Fibroblast of skin of left quadriceps (primary cell): ENCODE data around the gene WDR47.
A peak's percentile ranks its signal among the peaks of the same experiment; 100 is the strongest.
"Not testable (repeated sequence)": the region's sequence is repeated elsewhere in the genome, so short reads cannot be mapped to it uniquely, and the experiment has no call there.

Source experiments
- DNase-seq, 2 experiments: peaks; one replicate each; pipeline ENCODE4 v3.0.0-alpha.2; 2013; ENCODE audit warnings: low read depth in 2 of 2

WDR47 gene

GRCh38 chr1:109052145-109052544 lies 10.2 kb upstream of the WDR47 start:
- DNase-seq, result not testable (repeated sequence)

GRCh38 chr1:109050228-109050995 lies 8.5 kb upstream of the WDR47 start:
- DNase-seq, result no peak

- no peak for DNase-seq
These were observed 6.4 kb upstream of the WDR47 start for GRCh38 chr1:109048335-109048734.

- no peak for DNase-seq
These were observed 5.4 kb upstream of the WDR47 start for GRCh38 chr1:109047339-109047738.

- no peak for DNase-seq
These were observed 4.8 kb upstream of the WDR47 start for GRCh38 chr1:109046671-109047070.

- no peak for DNase-seq
These were observed 3.7 kb upstream of the WDR47 start for GRCh38 chr1:109045595-109045994.

GRCh38 chr1:109040989-109041620 lies 797 bp downstream of the WDR47 start:
- DNase-seq, result no peak

GRCh38 chr1:109040627-109040988 lies 1.3 kb downstream of the WDR47 start:
- DNase-seq, result no peak

GRCh38 chr1:109034382-109034781 lies 7.5 kb downstream of the WDR47 start:
- DNase-seq, result no peak

GRCh38 chr1:109029493-109029892 lies 12.4 kb downstream of the WDR47 start:
- DNase-seq, result not testable (repeated sequence)

GRCh38 chr1:109027841-109028240 lies 14.1 kb downstream of the WDR47 start:
- no peak for DNase-seq

- no peak for DNase-seq
These were observed 16.2 kb downstream of the WDR47 start for GRCh38 chr1:109025694-109026093.

- DNase-seq, result no peak
These were observed 17.3 kb downstream of the WDR47 start for GRCh38 chr1:109024646-109025045.

GRCh38 chr1:109020693-109021257 lies 21.1 kb downstream of the WDR47 start:
- DNase-seq, result no peak

GRCh38 chr1:109017719-109018118 lies 24.2 kb downstream of the WDR47 start:
- not testable (repeated sequence) for DNase-seq

- DNase-seq, result no peak
These were observed 24.8 kb downstream of the WDR47 start for GRCh38 chr1:109017134-109017533.

GRCh38 chr1:109011335-109011734 lies 30.6 kb downstream of the WDR47 start:
- no peak for DNase-seq

- DNase-seq, result not testable (repeated sequence)
These were observed 45.3 kb downstream of the WDR47 start for GRCh38 chr1:108996622-108997021.

GRCh38 chr1:108983114-108983513 lies 58.8 kb downstream of the WDR47 start:
- DNase-seq, result no peak

GRCh38 chr1:108976658-108977057 lies 65.2 kb downstream of the WDR47 start:
- DNase-seq, result no peak

- DNase-seq, result no peak
These were observed 69.0 kb downstream of the WDR47 start for GRCh38 chr1:108972951-108973350.

GRCh38 chr1:108969346-108969745 lies 72.6 kb downstream of the WDR47 start:
- DNase-seq, result no peak

- DNase-seq, result peak; percentile 70
These were observed 78.7 kb downstream of the WDR47 start, which contains the start of gene CLCC1 for GRCh38 chr1:108963052-108963686. Gene CLCC1 (minus strand): TSS chr1:108963484. CDS start chr1:108950437, 13,047 bp downstream.
